Mammary epithelial cell (primary cell): ENCODE data around the gene MAP3K4.

Experiments
- EZH2 ChIP-seq: IDR thresholded peaks from 2 replicates; pipeline ENCODE4 v1.6.1; 2012; ENCODE audit warnings: low read length, inconsistent platforms, borderline replicate concordance
- TF ChIP-seq, protein P1 (sequence below), 2 donors: IDR thresholded peaks in 1 of 2; conservative IDR thresholded peaks in 1 of 2; 2 replicates each; pipeline ENCODE4 v1.5.1; 2011 to 2012; ENCODE audit warnings: inconsistent platforms in 2 of 2, low read length in 2 of 2, mild to moderate bottlenecking in 2 of 2, control low read depth in 1 of 2, low read depth in 1 of 2; ENCODE audit not compliant: insufficient read depth in 1 of 2; ENCODE audit errors: extremely low read depth in 1 of 2

DNA sequence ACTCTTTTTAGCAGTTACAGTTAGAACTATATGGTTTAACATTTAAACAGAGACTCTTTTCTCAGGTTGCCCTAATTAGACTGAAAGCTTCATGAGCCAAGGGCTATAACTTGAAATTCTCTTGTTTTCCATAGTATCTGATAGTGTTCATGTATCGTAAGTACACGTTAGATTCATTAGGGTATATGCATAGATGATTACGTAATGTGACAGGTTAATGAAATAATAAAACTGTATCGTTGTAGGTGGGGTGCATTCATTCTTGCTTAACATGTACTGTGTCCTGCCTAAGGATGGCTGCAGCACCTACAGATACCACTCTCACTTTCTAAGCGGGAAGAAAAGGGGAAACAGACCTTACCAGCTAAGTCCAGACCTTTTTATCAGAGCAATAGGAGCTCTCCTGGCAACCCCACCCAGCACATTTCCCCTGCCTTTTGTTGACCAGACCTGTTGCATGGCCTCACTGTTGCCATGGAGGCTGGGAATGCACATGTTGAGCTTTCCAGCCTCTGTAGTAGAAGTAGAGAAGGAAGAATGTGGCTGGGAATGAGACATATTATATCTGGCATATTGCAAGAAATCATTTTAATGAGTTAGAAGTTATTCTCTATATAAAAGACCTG is 83.0 kb downstream of the MAP3K4 start:
- TF ChIP-seq, protein P1, sequence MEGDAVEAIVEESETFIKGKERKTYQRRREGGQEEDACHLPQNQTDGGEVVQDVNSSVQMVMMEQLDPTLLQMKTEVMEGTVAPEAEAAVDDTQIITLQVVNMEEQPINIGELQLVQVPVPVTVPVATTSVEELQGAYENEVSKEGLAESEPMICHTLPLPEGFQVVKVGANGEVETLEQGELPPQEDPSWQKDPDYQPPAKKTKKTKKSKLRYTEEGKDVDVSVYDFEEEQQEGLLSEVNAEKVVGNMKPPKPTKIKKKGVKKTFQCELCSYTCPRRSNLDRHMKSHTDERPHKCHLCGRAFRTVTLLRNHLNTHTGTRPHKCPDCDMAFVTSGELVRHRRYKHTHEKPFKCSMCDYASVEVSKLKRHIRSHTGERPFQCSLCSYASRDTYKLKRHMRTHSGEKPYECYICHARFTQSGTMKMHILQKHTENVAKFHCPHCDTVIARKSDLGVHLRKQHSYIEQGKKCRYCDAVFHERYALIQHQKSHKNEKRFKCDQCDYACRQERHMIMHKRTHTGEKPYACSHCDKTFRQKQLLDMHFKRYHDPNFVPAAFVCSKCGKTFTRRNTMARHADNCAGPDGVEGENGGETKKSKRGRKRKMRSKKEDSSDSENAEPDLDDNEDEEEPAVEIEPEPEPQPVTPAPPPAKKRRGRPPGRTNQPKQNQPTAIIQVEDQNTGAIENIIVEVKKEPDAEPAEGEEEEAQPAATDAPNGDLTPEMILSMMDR (conservative IDR thresholded peaks at IDR 0.05 in 1 of 2, IDR thresholded peaks at IDR 0.05 in 1 of 2; ENCODE audit: extremely low read depth in 1 of 2, insufficient read depth in 1 of 2, low read depth in 1 of 2, low read length in 2 of 2): no peak
- TF ChIP-seq EZH2: no peak
